Measurements from ENCODE around the gene IQCH. TPM values are rescaled to one million over a fixed set of nuclear protein-coding genes. Genes with fewer than 3 reads are reported as not detected.

The IQCH gene
- total and polyA plus RNA-seq, 8 donors, result 0.49 to 1.6 (median 1.2) TPM

- H3K4me1 ChIP-seq, result no peaks in the 10 kb centered on the region
- intact Hi-C loops (cut with DNase I), result no loop called here
Observed at GRCh38 chr15:67349634-67350033, 95.0 kb downstream of the IQCH start.

GRCh38 chr15:67350042-67350441, 95.5 kb downstream of the IQCH start:
- no peak for FAIRE-seq
- no peaks in the 10 kb centered on the region for H3K4me1 ChIP-seq
- 92 to 93% methylated on average over 1 of the region's 1 CpG for whole genome bisulfite sequencing, 2 donors
- ATAC-seq, result no peak
- intact Hi-C loops (cut with DNase I), result no loop called here
- H3K27me3 ChIP-seq, result no peaks in the 10 kb centered on the region
- no peak for TF ChIP-seq CTCF (IDR thresholded peaks at IDR 0.05)
- H3K36me3 ChIP-seq, result no peaks in the 10 kb centered on the region
- H3K4me3 ChIP-seq, result no peak overlapping the region
- no peaks in the 10 kb centered on the region for H3K9me3 ChIP-seq
- no peak for DNase-seq
- H3K27ac ChIP-seq, result no peak overlapping the region

More at GRCh38 chr15:67349634-67350033, 95.0 kb downstream of the IQCH start:
- Histone ChIP-seq H3K27ac (no peak overlapping the region), H3K4me3 (no peak overlapping the region), H3K9me3 (no peaks in the 10 kb centered on the region), H3K27me3 (no peaks in the 10 kb centered on the region), H3K36me3 (no peaks in the 10 kb centered on the region)
- no peak for TF ChIP-seq CTCF (IDR thresholded peaks at IDR 0.05)
- no peak for ATAC-seq
- DNase-seq, result no peak
- FAIRE-seq, result no peak

GRCh38 chr15:67358391-67358790, 103.8 kb downstream of the IQCH start:
- Histone ChIP-seq H3K36me3 (no peaks in the 10 kb centered on the region), H3K27ac (peak overlapping the region; percentile 51 to 87 (median 82)), H3K27me3 (no peaks in the 10 kb centered on the region), H3K4me3 (no peak overlapping the region), H3K9me3 (no peaks in the 10 kb centered on the region), H3K4me1 (peaks cover 5 to 21% (median 15%) of the 10 kb centered on the region in 3 donors)
- DNase-seq, result peak in 1 of 6 donors; percentile 18
- intact Hi-C loops (cut with DNase I), result no loop called here
- ATAC-seq, result peak; percentile 20 to 36 (median 27)
- FAIRE-seq, result no peak
- 51 to 54% methylated on average over 5 of the region's 5 CpGs for WGBS, 2 donors
- TF ChIP-seq CTCF (IDR thresholded peaks at IDR 0.05), result no peak

- Histone ChIP-seq H3K27ac (peak overlapping the region; percentile 68 to 87 (median 82)), H3K4me3 (no peak overlapping the region), H3K36me3 (no peaks in the 10 kb centered on the region), H3K4me1 (peaks cover 5 to 21% (median 15%) of the 10 kb centered on the region in 3 donors), H3K27me3 (no peaks in the 10 kb centered on the region), H3K9me3 (no peaks in the 10 kb centered on the region)
- intact Hi-C loops (cut with DNase I), result no loop called here
- 26 to 33% methylated on average over 3 of the region's 3 CpGs for WGBS, 2 donors
- peak in 4 of 6 donors; percentile 64 to 87 (median 80) for DNase-seq
- no peak for TF ChIP-seq CTCF (IDR thresholded peaks at IDR 0.05)
- ATAC-seq, result peak; percentile 95 to 97 (median 96)
- FAIRE-seq, result no peak
Observed at GRCh38 chr15:67358812-67359211, 104.2 kb downstream of the IQCH start.

- FAIRE-seq, result no peak
- WGBS, 2 donors, result 13 to 14% methylated on average over 8 of the region's 8 CpGs
- TF ChIP-seq CTCF (IDR thresholded peaks at IDR 0.05), result no peak
- Histone ChIP-seq H3K27me3 (no peaks in the 10 kb centered on the region), H3K27ac (peak overlapping the region; percentile 68 to 87 (median 82)), H3K4me3 (no peak overlapping the region), H3K4me1 (peaks cover 5 to 21% (median 15%) of the 10 kb centered on the region in 3 donors), H3K9me3 (no peaks in the 10 kb centered on the region), H3K36me3 (no peaks in the 10 kb centered on the region)
- ATAC-seq, result peak; percentile 18 to 49 (median 42)
- DNase-seq, result peak in 3 of 6 donors; percentile 15 to 16 (median 15)
- intact Hi-C loops (cut with DNase I), result no loop called here
Observed at GRCh38 chr15:67359431-67360079, 105.0 kb downstream of the IQCH start.

Data from pancreas (tissue), 10 donors.